GM21786 (cell line): Measurements from ENCODE around the gene TSNAXIP1.
A peak's percentile ranks its signal among the peaks of the same experiment; 100 is the strongest.
"Not testable (repeated sequence)": the region's sequence is repeated elsewhere in the genome, so short reads cannot be mapped to it uniquely, and the experiment has no call there.

ENCODE experiments used
- ATAC-seq: cut with Tn5 transposase; IDR thresholded peaks from one replicate; pipeline ENCODE4 v1.9.1; 2021; ENCODE audit not compliant: unreplicated experiment

TSNAXIP1 gene

GRCh38 chr16:67857547-67858233 lies 51.0 kb downstream of the TSNAXIP1 start:
- ATAC-seq = no peak

DNA sequence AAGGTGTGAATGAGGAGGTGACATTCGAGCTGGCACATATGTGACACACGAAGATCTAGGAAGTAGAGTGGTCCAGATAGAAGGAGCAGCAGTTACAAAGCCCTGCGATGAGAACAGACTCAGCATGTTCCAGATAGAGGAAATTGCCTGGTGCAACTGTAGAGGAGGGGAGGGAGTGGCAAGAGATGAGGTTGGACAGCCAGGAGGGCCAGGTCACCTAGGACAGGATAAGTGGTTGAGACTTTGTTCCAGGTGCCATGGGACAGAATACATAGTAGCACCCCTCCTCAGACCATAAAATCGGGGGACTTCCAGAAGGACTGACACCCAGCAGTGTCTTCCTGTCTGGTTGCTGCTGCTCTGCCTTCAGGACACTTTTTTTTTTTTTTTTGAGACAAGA lies 51.8 kb downstream of the TSNAXIP1 start:
- ATAC-seq = no peak

GRCh38 chr16:67860589-67861398 lies 54.1 kb downstream of the TSNAXIP1 start:
- no peak for ATAC-seq

DNA sequence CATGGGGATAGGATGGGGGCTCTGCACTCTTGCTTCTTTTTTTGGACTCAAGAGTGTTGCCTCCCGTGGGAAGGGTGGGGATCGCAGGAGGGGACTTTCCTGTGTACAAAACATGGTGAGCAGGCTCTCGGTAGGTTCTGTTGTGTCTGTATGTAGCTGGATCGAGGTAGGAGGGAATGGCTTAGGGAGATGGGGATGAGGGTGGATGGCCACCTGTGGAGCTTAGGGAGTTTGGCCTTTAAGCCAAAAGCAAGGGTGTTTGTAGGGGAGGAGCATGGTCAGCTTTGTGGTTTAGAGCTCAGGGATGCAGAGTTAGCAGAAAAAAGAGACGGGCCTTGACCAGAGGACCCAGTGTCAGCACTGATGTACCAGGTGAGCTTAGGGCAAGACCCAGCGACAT lies 55.2 kb downstream of the TSNAXIP1 start:
- no peak for ATAC-seq

- ATAC-seq = no peak
These were observed 56.2 kb downstream of the TSNAXIP1 start for GRCh38 chr16:67862623-67863583.

DNA sequence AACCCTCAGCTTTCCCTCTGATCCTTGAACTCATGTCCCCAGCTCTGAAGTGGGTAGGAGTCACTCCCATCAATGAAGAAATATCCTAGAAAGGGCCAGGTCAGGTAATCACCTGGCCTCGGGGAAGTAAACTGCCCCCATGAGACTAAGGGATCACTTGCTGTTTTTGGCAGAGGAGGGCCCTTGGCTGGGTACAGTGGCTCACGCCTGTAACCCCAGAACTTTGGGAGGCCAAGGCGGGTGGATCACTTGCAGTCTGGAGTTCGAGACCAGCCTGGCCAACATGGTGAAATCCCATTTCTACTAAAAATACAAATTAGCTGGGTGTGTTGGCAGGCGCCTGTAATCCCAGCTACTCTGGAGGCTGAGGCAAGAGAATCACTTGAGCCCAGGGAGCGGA lies 57.4 kb downstream of the TSNAXIP1 start:
- ATAC-seq = not testable (repeated sequence)

DNA sequence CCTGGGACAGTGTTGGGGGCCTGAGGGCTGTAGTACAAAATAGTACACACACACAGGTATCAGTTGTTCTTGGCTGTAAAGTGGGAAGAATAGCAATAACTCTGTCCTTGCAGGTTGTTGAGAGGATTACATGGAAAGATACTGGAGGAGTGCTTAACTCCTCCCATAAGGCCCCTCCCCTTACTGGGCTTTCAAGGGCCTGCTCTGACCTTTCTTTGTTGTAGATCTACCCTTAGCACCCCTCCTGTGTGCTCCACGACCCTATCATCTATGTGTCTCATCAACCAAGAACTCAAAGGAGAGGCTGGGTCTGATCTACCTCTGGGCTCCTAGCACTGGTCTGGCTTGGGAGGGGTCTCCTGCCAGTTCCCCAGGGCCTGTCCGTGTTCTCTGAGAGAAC lies 57.9 kb downstream of the TSNAXIP1 start:
- no peak for ATAC-seq

- ATAC-seq = no peak
These were observed 58.6 kb downstream of the TSNAXIP1 start for GRCh38 chr16:67865318-67865717.

DNA sequence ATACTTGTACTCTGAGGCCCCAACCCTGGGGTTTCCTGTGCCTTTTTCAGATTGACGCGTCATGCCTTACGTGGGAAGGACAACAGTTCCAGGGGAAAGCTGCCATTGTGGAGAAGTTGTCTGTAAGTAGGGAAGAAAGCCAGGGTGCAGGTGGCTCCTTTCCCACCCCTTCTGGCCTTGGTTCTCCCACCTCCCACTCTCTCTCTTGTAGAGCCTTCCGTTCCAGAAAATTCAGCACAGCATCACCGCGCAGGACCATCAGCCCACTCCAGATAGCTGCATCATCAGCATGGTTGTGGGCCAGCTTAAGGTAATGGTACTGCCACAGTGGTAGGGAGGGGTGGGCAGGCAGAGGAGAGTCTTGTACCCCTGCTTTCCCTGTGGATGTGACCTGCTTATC lies 61.6 kb downstream of the TSNAXIP1 start:
- no peak for ATAC-seq

DNA sequence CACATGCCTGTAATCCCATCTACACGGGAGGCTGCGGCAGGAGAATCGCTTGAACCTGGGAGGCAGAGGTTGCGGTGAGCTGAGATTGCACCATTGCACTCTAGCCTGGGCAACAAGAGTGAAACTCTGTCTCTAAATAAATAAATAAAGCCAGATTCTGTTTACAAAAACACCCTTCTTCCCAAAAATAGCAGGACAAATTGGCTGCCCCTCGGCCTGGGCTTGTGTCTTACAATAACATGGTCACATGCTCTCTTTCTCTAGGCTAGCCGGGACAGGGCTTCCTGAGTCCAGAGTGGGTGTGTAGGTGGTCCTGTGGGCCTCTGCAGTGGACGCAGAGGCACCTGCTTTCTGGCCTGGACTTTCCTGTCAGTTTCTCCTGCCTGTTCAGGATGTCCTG lies 63.0 kb downstream of the TSNAXIP1 start:
- ATAC-seq = no peak

- ATAC-seq = no peak
These were observed 64.6 kb downstream of the TSNAXIP1 start for GRCh38 chr16:67871256-67871655.

GRCh38 chr16:67872131-67872630 lies 65.5 kb downstream of the TSNAXIP1 start:
- no peak for ATAC-seq

DNA sequence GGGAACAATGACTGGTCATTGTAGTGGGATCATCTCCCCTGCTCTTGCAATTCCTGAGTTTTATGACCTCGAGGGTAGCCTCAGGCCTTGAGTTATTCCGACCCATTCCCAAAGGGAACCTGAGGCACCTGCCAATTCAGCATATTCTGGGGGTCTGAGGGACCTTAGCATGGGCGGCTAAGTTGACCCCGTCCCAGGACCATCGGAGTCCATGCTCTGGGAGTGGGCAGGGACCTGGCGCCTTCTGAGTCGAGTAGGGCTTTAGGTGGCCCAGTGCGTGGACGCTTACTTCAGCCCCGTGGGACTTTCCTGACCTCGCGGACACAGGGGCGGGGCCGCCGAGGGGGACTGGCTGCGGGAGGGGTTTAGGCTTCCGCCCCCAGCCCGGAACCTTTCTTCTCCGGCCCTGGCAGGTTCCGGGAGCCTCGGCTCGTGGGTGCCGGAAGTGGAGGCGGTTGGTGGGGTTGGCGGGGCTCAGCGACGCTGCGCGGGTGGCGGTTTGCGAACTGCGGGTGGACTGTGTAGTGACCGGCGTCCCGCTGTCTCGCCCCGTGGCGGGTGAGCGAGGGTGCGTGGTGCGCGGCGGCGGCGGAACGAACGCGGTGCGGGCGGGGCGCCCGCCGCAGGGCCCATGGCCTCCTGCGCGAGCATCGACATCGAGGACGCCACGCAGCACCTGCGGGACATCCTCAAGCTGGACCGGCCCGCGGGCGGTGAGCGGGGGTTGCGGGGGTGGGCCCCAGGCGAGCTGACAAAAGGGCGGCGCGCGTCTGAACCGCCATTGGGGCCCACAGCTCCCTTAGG lies 66.1 kb downstream of the TSNAXIP1 start, which contains the start of gene EDC4:
TSS of gene EDC4 (plus strand) at position 422 of the 804 bp plus-strand sequence. CDS start at position 632, 210 bp downstream.
- ATAC-seq = peak; percentile 76

GRCh38 chr16:67873435-67874370 lies 67.0 kb downstream of the TSNAXIP1 start:
- ATAC-seq = no peak

GRCh38 chr16:67874372-67874771 lies 67.7 kb downstream of the TSNAXIP1 start:
- no peak for ATAC-seq

DNA sequence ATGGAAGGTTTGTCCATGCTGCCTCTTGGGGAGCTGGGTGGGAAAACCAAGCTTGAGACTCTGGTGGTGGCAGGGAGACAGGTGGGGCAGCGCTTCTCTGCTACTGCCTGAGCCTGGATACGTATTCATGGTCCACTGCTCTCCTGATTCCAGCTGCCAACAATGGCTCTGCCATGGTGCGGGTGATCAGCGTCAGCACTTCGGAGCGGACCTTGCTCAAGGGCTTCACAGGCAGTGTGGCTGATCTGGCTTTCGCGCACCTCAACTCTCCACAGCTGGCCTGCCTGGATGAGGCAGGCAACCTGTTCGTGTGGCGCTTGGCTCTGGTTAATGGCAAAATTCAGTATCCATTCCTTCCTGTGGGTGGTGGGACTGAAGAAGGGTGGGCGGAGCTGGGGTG lies 70.4 kb downstream of the TSNAXIP1 start:
- no peak for ATAC-seq
